ENCODE results near the gene ADARB2. TPM values are rescaled to one million over a fixed set of nuclear protein-coding genes. Genes with fewer than 3 reads are reported as not detected.
A peak's percentile ranks its signal among the peaks of the same experiment; 100 is the strongest.

ADARB2 gene
- total and polyA plus RNA-seq, 10 of the 15 experiments (the other 5 are each of a cell fraction or from before 2014, with no cell fraction given): 0.02 to 4.1 (median 0.76) TPM

- ChIA-PET SMC1A (ENCODE audit: uncharacterized antibody, unreplicated experiment) (interaction anchor here (0.9 to 2.2 kb wide), 8 partner anchors 11 to 223 kb away, joined by 3 to 7 read pairs (median 4); partner anchors contain the start of gene ADARB2), RAD21 (ENCODE audit: unreplicated experiment) (interaction anchor here (0.9 to 1.8 kb wide), 7 partner anchors 17 to 178 kb away, joined by 3 to 7 read pairs (median 3); partner anchors contain the start of gene ADARB2), CTCF (interaction anchor here (0.6 to 1.4 kb wide), 3 partner anchors 8 to 223 kb away, joined by 3 to 5 read pairs (median 3); no protein-coding TSS in a partner anchor), POLR2A (interaction anchor here (0.6 to 1.5 kb wide), 5 partner anchors 18 to 161 kb away, joined by 3 to 4 read pairs (median 3); partner anchors contain the start of gene ADARB2)
- intact Hi-C loops (cut with micrococcal nuclease; ENCODE audit: unreplicated experiment): no loop called here
- DNase-seq (ENCODE audit: low read depth, low spot score): no peak
- H3K4me2 ChIP-seq (ENCODE audit: control insufficient read depth, insufficient read depth): no peak overlapping the region
- FAIRE-seq: no peak
- ATAC-seq: no peak
- H3K4me1 ChIP-seq (ENCODE audit: control insufficient read depth, insufficient read depth, low read length): peaks cover 9% of the 10 kb centered on the region
- no peak for TF ChIP-seq GATAD2B (conservative IDR thresholded peaks at IDR 0.05; ENCODE audit: low read depth)
- no peak for TF ChIP-seq POLR2A (IDR thresholded peaks at IDR 0.05; ENCODE audit: low read depth, low read length)
- no peak for TF ChIP-seq PKNOX1 (IDR thresholded peaks at IDR 0.05)
- 76% methylated on average over 9 of the region's 9 CpGs for WGBS (ENCODE audit: insufficient coverage, insufficient replicate concordance, low lambda C conversion rate, missing lambda C conversion rate)
- H3K27me3 ChIP-seq (replicated peaks in 1 of 2; ENCODE audit: control insufficient read depth in 2 of 2, insufficient read depth in 2 of 2, low read length in 1 of 2): no peaks in the 10 kb centered on the region
- H3K4me3 ChIP-seq: no peak overlapping the region
- in situ Hi-C loops (cut with MboI): no loop called here
- H3K79me2 ChIP-seq (ENCODE audit: control insufficient read depth, insufficient read depth, low read length): no peaks in the 10 kb centered on the region
- H3K27ac ChIP-seq (ENCODE audit: control insufficient read depth, insufficient read depth): no peak overlapping the region
- no peaks in the 10 kb centered on the region for H4K20me1 ChIP-seq (ENCODE audit: control insufficient read depth, insufficient read depth)
- no peaks in the 10 kb centered on the region for H3K9me3 ChIP-seq (replicated peaks; ENCODE audit: control insufficient read depth, insufficient read depth, low read length)
- H3K9ac ChIP-seq (ENCODE audit: control insufficient read depth, insufficient read depth, low read length): no peak overlapping the region
- H3K36me3 ChIP-seq (ENCODE audit: control insufficient read depth in 2 of 2, insufficient read depth in 2 of 2, low read length in 1 of 2): no peaks in the 10 kb centered on the region
- no TSS peak for BruUV-seq (replicated peaks)
- H2AFZ ChIP-seq (ENCODE audit: control insufficient read depth, low read depth, low read length): no peak overlapping the region
These were observed 93.5 kb downstream of the ADARB2 start for GRCh38 chr10:1643908-1644179.

- peak; percentile 90 for ATAC-seq
- DNase-seq (ENCODE audit: low read depth, low spot score): peak; percentile 53
- in situ Hi-C loops (cut with MboI): no loop called here
- Histone ChIP-seq H3K27ac (ENCODE audit: control insufficient read depth, insufficient read depth) (no peak overlapping the region), H4K20me1 (ENCODE audit: control insufficient read depth, insufficient read depth) (no peaks in the 10 kb centered on the region), H3K27me3 (replicated peaks in 1 of 2; ENCODE audit: control insufficient read depth in 2 of 2, insufficient read depth in 2 of 2, low read length in 1 of 2) (no peaks in the 10 kb centered on the region), H3K4me1 (ENCODE audit: control insufficient read depth, insufficient read depth, low read length) (peaks cover 7% of the 10 kb centered on the region), H3K4me3 (no peak overlapping the region), H3K4me2 (ENCODE audit: control insufficient read depth, insufficient read depth) (peak overlapping the region; percentile 28; the same call in 1 of the 2 replicates), H3K79me2 (ENCODE audit: control insufficient read depth, insufficient read depth, low read length) (no peaks in the 10 kb centered on the region), H3K9ac (ENCODE audit: control insufficient read depth, insufficient read depth, low read length) (no peak overlapping the region), H3K36me3 (ENCODE audit: control insufficient read depth in 2 of 2, insufficient read depth in 2 of 2, low read length in 1 of 2) (no peaks in the 10 kb centered on the region), H2AFZ (ENCODE audit: control insufficient read depth, low read depth, low read length) (no peak overlapping the region), H3K9me3 (replicated peaks; ENCODE audit: control insufficient read depth, insufficient read depth, low read length) (no peaks in the 10 kb centered on the region)
- ChIA-PET CTCF (interaction anchor here (0.6 to 1.4 kb wide), 3 partner anchors 9 to 223 kb away, joined by 3 to 5 read pairs (median 3); no protein-coding TSS in a partner anchor), SMC1A (ENCODE audit: uncharacterized antibody, unreplicated experiment) (interaction anchor here (0.7 to 2.2 kb wide), 9 partner anchors 12 to 222 kb away, joined by 3 to 7 read pairs (median 3); partner anchors contain the start of gene ADARB2), POLR2A (interaction anchor here (0.6 to 1.5 kb wide), 4 partner anchors 18 to 160 kb away, joined by 3 to 4 read pairs (median 3); partner anchors contain the start of gene ADARB2), RAD21 (ENCODE audit: unreplicated experiment) (interaction anchor here (1.2 to 1.8 kb wide), 5 partner anchors 18 to 95 kb away, joined by 3 to 7 read pairs (median 3); partner anchors contain the start of gene ADARB2)
- WGBS (ENCODE audit: insufficient coverage, insufficient replicate concordance, low lambda C conversion rate, missing lambda C conversion rate): 17% methylated on average over 11 of the region's 11 CpGs
- BruUV-seq (replicated peaks): no TSS peak
- FAIRE-seq: no peak
- intact Hi-C loops (cut with micrococcal nuclease; ENCODE audit: unreplicated experiment): no loop called here
- TF ChIP-seq KDM1A (IDR thresholded peaks at IDR 0.05; ENCODE audit: borderline replicate concordance) (no peak), SP1 (IDR thresholded peaks at IDR 0.05; ENCODE audit: low read depth, low read length) (no peak), NKRF (conservative IDR thresholded peaks at IDR 0.05) (no peak), RUNX3 (IDR thresholded peaks at IDR 0.05; ENCODE audit: low read length) (peak; percentile 79), SMARCA5 (IDR thresholded peaks at IDR 0.05) (no peak), ETV6 (conservative IDR thresholded peaks at IDR 0.05 in 1 of 2, IDR thresholded peaks at IDR 0.05 in 1 of 2; ENCODE audit: borderline replicate concordance in 1 of 2, low read depth in 1 of 2) (peak in 1 of 2 experiments; percentile 82; a peak in 2 of 4 replicates), ASH2L (IDR thresholded peaks at IDR 0.05; ENCODE audit: borderline replicate concordance, low read depth) (no peak), IRF3 (IDR thresholded peaks at IDR 0.05) (no peak), KAT2A (conservative IDR thresholded peaks at IDR 0.05; ENCODE audit: control insufficient read depth, low read depth, low read length) (no peak)
These were observed 94.0 kb downstream of the ADARB2 start for GRCh38 chr10:1643161-1643907.

Measured in GM12878 (cell line).